Left forelimb (tissue), 1 donor: ENCODE data around the gene KIF5B.
"Not testable (repeated sequence)": the region's sequence is repeated elsewhere in the genome, so short reads cannot be mapped to it uniquely, and the experiment has no call there.

Experiments used
- DNase-seq: peaks from one replicate; pipeline ENCODE4 v3.0.0-alpha.2; 2018; ENCODE audit warnings: low spot score

Gene KIF5B

GRCh38 chr10:32007026-32007425 is 49.2 kb downstream of the KIF5B start:
- no peak for DNase-seq

GRCh38 chr10:32005050-32005449 is 51.2 kb downstream of the KIF5B start:
- no peak for DNase-seq

GRCh38 chr10:32004161-32004591 is 52.0 kb downstream of the KIF5B start:
- peak; percentile 66 for DNase-seq

- no peak for DNase-seq
Observed at GRCh38 chr10:32002531-32002930, 53.7 kb downstream of the KIF5B start.

- no peak for DNase-seq
Observed at GRCh38 chr10:32000937-32001336, 55.3 kb downstream of the KIF5B start.

GRCh38 chr10:31999836-32000235 is 56.4 kb downstream of the KIF5B start:
- DNase-seq = no peak

GRCh38 chr10:31999070-31999660 is 57.1 kb downstream of the KIF5B start:
- DNase-seq = no peak

- DNase-seq = no peak
Observed at GRCh38 chr10:31994926-31995325, 61.3 kb downstream of the KIF5B start.

GRCh38 chr10:31990937-31991336 is 65.3 kb downstream of the KIF5B start:
- no peak for DNase-seq

- not testable (repeated sequence) for DNase-seq
Observed at GRCh38 chr10:31987786-31988185, 68.4 kb downstream of the KIF5B start.

- DNase-seq = no peak
Observed at GRCh38 chr10:31982111-31982510, 74.1 kb downstream of the KIF5B start.

GRCh38 chr10:31980471-31980870 is 75.8 kb downstream of the KIF5B start:
- no peak for DNase-seq

- DNase-seq = not testable (repeated sequence)
Observed at GRCh38 chr10:31979071-31979470, 77.2 kb downstream of the KIF5B start.

- no peak for DNase-seq
Observed at GRCh38 chr10:31978156-31978483, 78.1 kb downstream of the KIF5B start.

- no peak for DNase-seq
Observed at GRCh38 chr10:31977440-31978155, 78.6 kb downstream of the KIF5B start.

GRCh38 chr10:31975157-31975765 is 81.0 kb downstream of the KIF5B start:
- no peak for DNase-seq

- DNase-seq = no peak
Observed at GRCh38 chr10:31974434-31975124, 81.6 kb downstream of the KIF5B start.

GRCh38 chr10:31972519-31973041 is 83.6 kb downstream of the KIF5B start:
- no peak for DNase-seq

GRCh38 chr10:31969847-31970246 is 86.4 kb downstream of the KIF5B start:
- DNase-seq = not testable (repeated sequence)

GRCh38 chr10:31963589-31963980 is 92.6 kb downstream of the KIF5B start:
- no peak for DNase-seq

GRCh38 chr10:31962826-31963588 is 93.2 kb downstream of the KIF5B start:
- DNase-seq = no peak
